H1 (cell line): ENCODE data around the gene GJB3. TPM values are rescaled to one million over a fixed set of nuclear protein-coding genes. Genes with fewer than 3 reads are reported as not detected.

ENCODE experiments used
- BACH1 ChIP-seq: IDR thresholded peaks from 2 replicates; pipeline ENCODE4 v1.6.1; 2012; ENCODE audit warnings: low read length, improper control_type of control experiment
- BRCA1 ChIP-seq: IDR thresholded peaks from 2 replicates; pipeline ENCODE4 v1.6.1; 2012; ENCODE audit warnings: low read depth, low read length, improper control_type of control experiment
- CHD7 ChIP-seq: fragments of 300-600 bp; sonication (generic); IDR thresholded peaks from 2 replicates; pipeline ENCODE4 v1.7.1; 2012; ENCODE audit warnings: low read length, moderate library complexity, mild to moderate bottlenecking, inconsistent platforms; ENCODE audit not compliant: insufficient replicate concordance
- EZH2 ChIP-seq: fragments of 200-600 bp; sonication (generic); IDR thresholded peaks from 2 replicates; pipeline ENCODE4 v1.7.1; 2012; ENCODE audit warnings: low read depth, mild to moderate bottlenecking, moderate library complexity, low read length, inconsistent platforms; ENCODE audit not compliant: severe bottlenecking
- MAFK ChIP-seq: IDR thresholded peaks from 2 replicates; pipeline ENCODE4 v1.6.1; 2012; ENCODE audit warnings: low read depth, mild to moderate bottlenecking, improper control_type of control experiment, low read length
- polyA plus RNA-seq, 7 experiments: library from polyadenylated mRNA; depleted of rRNA in 3 of 7; stranded (reverse) in 5 of 7; unstranded in 2 of 7; fragments of >200 nt in 5 of 7; fragments of 200-250 nt in 2 of 7; gene quantifications; 1 replicate in 5 of 7; 2 replicates in 1 of 7; 4 replicates in 1 of 7; pipeline versions ENCODE4 v1.2.1 to v1.2.3, GENCODE V29; 2011 to 2013; ENCODE audit warnings: missing spikeins in 2 of 7, mixed read lengths in 2 of 7
- total RNA-seq: library from RNA; stranded (reverse); fragmentation: NEBNext Ultra II Directional; extraction: Animal tissue kit (Norgen Biotek cat#: 25700); gene quantifications from 2 replicates; pipeline ENCODE4 v1.2.1, GENCODE V29; 2021

Gene GJB3
- total and polyA plus RNA-seq, 2 of the 8 experiments (the other 6 are each of a cell fraction or from before 2014, with no cell fraction given), result 0.93 to 1.6 TPM

GRCh38 chr1:34770891-34771504, 10.0 kb upstream of the GJB3 start (continued):
- no peak for TF ChIP-seq CHD7
- no peak for TF ChIP-seq BRCA1
- no peak for TF ChIP-seq BACH1
- TF ChIP-seq EZH2, result no peak
- peak; percentile 35; the same call in 1 of the 2 replicates for TF ChIP-seq MAFK
